Progenitor cell of endocrine pancreas (in vitro differentiated cells): ENCODE measurements around the gene ARTN. TPM values are rescaled to one million over a fixed set of nuclear protein-coding genes. Genes with fewer than 3 reads are reported as not detected.

Experiments used
- DNase-seq: peaks from one replicate; pipeline ENCODE4 v3.0.0; 2021; ENCODE audit warnings: low spot score; ENCODE audit not compliant: unreplicated experiment
- H3K27ac Mint-ChIP-seq: 2 replicates; pipeline ENCODE4 v1.8.0; 2021; ENCODE audit warnings: mild to moderate bottlenecking, moderate library complexity, mixed read lengths
- H3K27me3 Mint-ChIP-seq: 2 replicates; pipeline ENCODE4 v1.8.0; 2021; ENCODE audit warnings: mixed read lengths
- H3K36me3 Mint-ChIP-seq: 2 replicates; pipeline ENCODE4 v1.8.0; 2022; ENCODE audit warnings: mixed read lengths; ENCODE audit not compliant: insufficient read depth
- H3K4me1 Mint-ChIP-seq: 2 replicates; pipeline ENCODE4 v1.8.0; 2021; ENCODE audit warnings: low read depth, mixed read lengths
- H3K4me3 Mint-ChIP-seq: 2 replicates; pipeline ENCODE4 v1.8.0; 2021; ENCODE audit warnings: low read depth, mild to moderate bottlenecking, moderate library complexity, mixed read lengths
- H3K9me3 Mint-ChIP-seq: 2 replicates; pipeline ENCODE4 v1.8.0; 2021; ENCODE audit warnings: low read depth, mixed read lengths
- CTCF ChIP-seq: fragments of 200-600 bp; sonication (generic); IDR thresholded peaks from one replicate; pipeline ENCODE4 v1.5.0; 2021; ENCODE audit warnings: antibody characterized with exemption, mild to moderate bottlenecking; ENCODE audit not compliant: unreplicated experiment
- total RNA-seq: library from RNA; stranded (reverse); gene quantifications from 2 replicates; pipeline ENCODE4 v1.2.1, GENCODE V29; 2021

The ARTN gene
- total RNA-seq, 1 donor from 2014 or later = 2.0 TPM

GRCh38 chr1:43957407-43958040 is 23.9 kb downstream of the ARTN start:
- peaks cover 6% of the 10 kb centered on the region for H3K4me1 Mint-ChIP-seq
- H3K27me3 Mint-ChIP-seq = no peaks in the 10 kb centered on the region
- no peak overlapping the region for H3K4me3 Mint-ChIP-seq
- DNase-seq = no peak
- no peak for TF ChIP-seq CTCF
- no peak overlapping the region for H3K27ac Mint-ChIP-seq
- H3K36me3 Mint-ChIP-seq = peaks cover 10% of the 10 kb centered on the region
- no peaks in the 10 kb centered on the region for H3K9me3 Mint-ChIP-seq

- Mint-ChIP-seq H3K4me1 (no peaks in the 10 kb centered on the region), H3K27me3 (no peaks in the 10 kb centered on the region), H3K36me3 (peaks cover 10% of the 10 kb centered on the region), H3K9me3 (no peaks in the 10 kb centered on the region), H3K4me3 (no peak overlapping the region), H3K27ac (no peak overlapping the region)
- no peak for DNase-seq
- no peak for TF ChIP-seq CTCF
Observed at GRCh38 chr1:43958351-43959255, 25.0 kb downstream of the ARTN start.

- H3K4me1 Mint-ChIP-seq = no peaks in the 10 kb centered on the region
- DNase-seq = no peak
- no peaks in the 10 kb centered on the region for H3K9me3 Mint-ChIP-seq
- no peak for TF ChIP-seq CTCF
- H3K27me3 Mint-ChIP-seq = no peaks in the 10 kb centered on the region
- H3K36me3 Mint-ChIP-seq = peaks cover 10% of the 10 kb centered on the region
- H3K27ac Mint-ChIP-seq = no peak overlapping the region
- no peak overlapping the region for H3K4me3 Mint-ChIP-seq
Observed at GRCh38 chr1:43960798-43961197, 27.2 kb downstream of the ARTN start.

- Mint-ChIP-seq H3K27ac (no peak overlapping the region), H3K27me3 (no peaks in the 10 kb centered on the region), H3K4me3 (no peak overlapping the region), H3K4me1 (no peaks in the 10 kb centered on the region), H3K9me3 (no peaks in the 10 kb centered on the region), H3K36me3 (peaks cover 10% of the 10 kb centered on the region)
- no peak for TF ChIP-seq CTCF
- no peak for DNase-seq
Observed at GRCh38 chr1:43961692-43962091, 28.1 kb downstream of the ARTN start.

GRCh38 chr1:43962324-43962723 is 28.7 kb downstream of the ARTN start:
- no peak overlapping the region for H3K27ac Mint-ChIP-seq
- no peak for DNase-seq
- TF ChIP-seq CTCF = no peak
- no peaks in the 10 kb centered on the region for H3K4me1 Mint-ChIP-seq
- no peak overlapping the region for H3K4me3 Mint-ChIP-seq
- H3K36me3 Mint-ChIP-seq = peaks cover 9% of the 10 kb centered on the region
- no peaks in the 10 kb centered on the region for H3K27me3 Mint-ChIP-seq
- no peaks in the 10 kb centered on the region for H3K9me3 Mint-ChIP-seq
